ENCODE measurements around the gene MSI2. TPM values are rescaled to one million over a fixed set of nuclear protein-coding genes. Genes with fewer than 3 reads are reported as not detected.

MSI2 gene
- total and polyA plus RNA-seq, 9 of the 15 experiments (the other 6 are each of a cell fraction or from before 2014, with no cell fraction given): 4.6 to 61.8 (median 42.4) TPM

DNA sequence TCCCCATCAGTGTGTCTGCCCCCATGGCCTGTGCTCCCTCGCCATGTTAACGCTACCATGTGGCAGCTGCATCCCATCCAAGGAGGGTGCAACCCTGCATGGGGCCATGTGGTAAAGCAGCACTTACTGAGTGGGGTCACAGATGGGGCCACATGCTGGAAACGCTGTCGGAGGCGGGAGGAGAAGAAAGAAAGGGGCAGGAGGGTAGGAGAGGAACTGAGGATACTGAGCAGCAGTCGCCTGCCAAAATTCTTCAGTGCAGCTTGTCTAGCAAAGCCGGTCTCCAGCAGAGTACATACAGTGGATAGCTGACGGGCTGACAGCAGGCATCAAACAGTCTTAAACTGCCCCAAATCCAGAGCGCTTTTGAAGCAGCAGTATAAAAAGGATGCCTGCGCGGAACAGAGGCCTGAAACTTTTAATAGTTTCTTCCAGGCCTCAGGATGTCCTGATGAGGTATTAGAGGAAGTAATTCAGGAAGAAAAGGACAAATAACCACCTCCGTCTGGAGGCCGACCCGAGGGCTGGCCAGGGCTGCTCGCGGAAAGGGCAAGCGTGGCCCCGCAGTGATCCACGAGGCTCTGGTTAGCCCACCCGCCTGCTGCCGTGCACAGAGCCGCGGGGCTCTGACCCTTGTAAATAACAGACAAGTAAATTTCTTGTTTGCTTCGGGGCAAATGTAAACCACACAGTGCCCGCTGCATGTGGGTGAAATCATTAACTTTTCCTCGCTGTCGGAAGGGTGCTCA lies 339.8 kb downstream of the MSI2 start:
- H2AFZ ChIP-seq (ENCODE audit: low read depth, low read length): no peak overlapping the region
- ChIA-PET CTCF (ENCODE audit: low intra/inter-chr PET ratio) (interaction anchor here (1.6 kb wide), 1 partner anchor 151 kb away, joined by 7 read pairs; no protein-coding TSS in a partner anchor), POLR2A (interaction anchor here (0.7 kb wide), 1 partner anchor 46 kb away, joined by 3 read pairs; no protein-coding TSS in a partner anchor)
- no peaks in the 10 kb centered on the region for H3K79me2 ChIP-seq (ENCODE audit: control insufficient read depth, insufficient read depth, low read length)
- H3K36me3 ChIP-seq (ENCODE audit: control insufficient read depth, insufficient read depth, low read length): peaks cover 6% of the 10 kb centered on the region; the same call in 2 of the 3 replicates
- BruUV-seq (replicated peaks): no TSS peak
- 79% methylated on average over 27 of the region's 27 CpGs for WGBS (ENCODE audit: insufficient coverage, low coverage, missing lambda C conversion rate)
- ATAC-seq (no peak), FAIRE-seq (no peak), DNase-seq (ENCODE audit: extremely low read depth in 1 of 4, low spot score in 3 of 4) (no peak)
- no peaks in the 10 kb centered on the region; the same call in 1 of the 2 replicates for H4K20me1 ChIP-seq (replicated peaks; ENCODE audit: control insufficient read depth, insufficient read depth, low read length)
- no peaks in the 10 kb centered on the region for H3K27me3 ChIP-seq (ENCODE audit: control insufficient read depth in 2 of 2, insufficient read depth in 2 of 2, low read length in 2 of 2)
- no peak overlapping the region for H3K4me3 ChIP-seq
- TF ChIP-seq, protein P1, sequence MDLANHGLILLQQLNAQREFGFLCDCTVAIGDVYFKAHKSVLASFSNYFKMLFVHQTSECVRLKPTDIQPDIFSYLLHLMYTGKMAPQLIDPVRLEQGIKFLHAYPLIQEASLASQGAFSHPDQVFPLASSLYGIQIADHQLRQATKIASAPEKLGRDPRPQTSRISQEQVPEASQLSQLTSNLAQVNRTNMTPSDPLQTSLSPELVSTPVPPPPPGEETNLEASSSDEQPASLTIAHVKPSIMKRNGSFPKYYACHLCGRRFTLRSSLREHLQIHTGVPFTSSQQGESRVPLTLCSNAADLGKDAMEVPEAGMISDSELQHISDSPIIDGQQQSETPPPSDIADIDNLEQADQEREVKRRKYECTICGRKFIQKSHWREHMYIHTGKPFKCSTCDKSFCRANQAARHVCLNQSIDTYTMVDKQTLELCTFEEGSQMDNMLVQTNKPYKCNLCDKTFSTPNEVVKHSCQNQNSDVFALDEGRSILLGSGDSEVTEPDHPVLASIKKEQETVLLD (IDR thresholded peaks at IDR 0.05): no peak
- TF ChIP-seq ETV1 (tag; conservative IDR thresholded peaks at IDR 0.05; ENCODE audit: low read depth): no peak
- TF ChIP-seq MCM2 (IDR thresholded peaks at IDR 0.05; ENCODE audit: low read depth): no peak
- TF ChIP-seq ZSCAN29 (IDR thresholded peaks at IDR 0.05): no peak
- no peak for TF ChIP-seq GABPB2 (CRISPR knock-in tag; conservative IDR thresholded peaks at IDR 0.05)
- TF ChIP-seq TAF15 (IDR thresholded peaks at IDR 0.05; ENCODE audit: low read depth, low read length): no peak
- no peak for TF ChIP-seq RBM25 (IDR thresholded peaks at IDR 0.05; ENCODE audit: low read depth, low read length, severe bottlenecking)
- no peak for TF ChIP-seq KDM1A (IDR thresholded peaks at IDR 0.05)
- TF ChIP-seq ZNF165 (CRISPR knock-in tag; IDR thresholded peaks at IDR 0.05; ENCODE audit: borderline replicate concordance): no peak
- TF ChIP-seq SAFB2 (IDR thresholded peaks at IDR 0.05; ENCODE audit: borderline replicate concordance, low read depth, low read length, severe bottlenecking): no peak
- TF ChIP-seq THRAP3 (IDR thresholded peaks at IDR 0.05; ENCODE audit: borderline replicate concordance): no peak
- no peak for TF ChIP-seq TEAD2 (tag; IDR thresholded peaks at IDR 0.05)
- no peak for TF ChIP-seq SMARCC2 (IDR thresholded peaks at IDR 0.05; ENCODE audit: low read depth)
- TF ChIP-seq TEAD1 (CRISPR knock-in tag; IDR thresholded peaks at IDR 0.05): no peak
- TF ChIP-seq, protein P2, sequence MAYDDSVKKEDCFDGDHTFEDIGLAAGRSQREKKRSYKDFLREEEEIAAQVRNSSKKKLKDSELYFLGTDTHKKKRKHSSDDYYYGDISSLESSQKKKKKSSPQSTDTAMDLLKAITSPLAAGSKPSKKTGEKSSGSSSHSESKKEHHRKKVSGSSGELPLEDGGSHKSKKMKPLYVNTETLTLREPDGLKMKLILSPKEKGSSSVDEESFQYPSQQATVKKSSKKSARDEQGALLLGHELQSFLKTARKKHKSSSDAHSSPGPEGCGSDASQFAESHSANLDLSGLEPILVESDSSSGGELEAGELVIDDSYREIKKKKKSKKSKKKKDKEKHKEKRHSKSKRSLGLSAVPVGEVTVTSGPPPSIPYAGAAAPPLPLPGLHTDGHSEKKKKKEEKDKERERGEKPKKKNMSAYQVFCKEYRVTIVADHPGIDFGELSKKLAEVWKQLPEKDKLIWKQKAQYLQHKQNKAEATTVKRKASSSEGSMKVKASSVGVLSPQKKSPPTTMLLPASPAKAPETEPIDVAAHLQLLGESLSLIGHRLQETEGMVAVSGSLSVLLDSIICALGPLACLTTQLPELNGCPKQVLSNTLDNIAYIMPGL (CRISPR knock-in tag; IDR thresholded peaks at IDR 0.05): no peak
- TF ChIP-seq, protein P3, sequence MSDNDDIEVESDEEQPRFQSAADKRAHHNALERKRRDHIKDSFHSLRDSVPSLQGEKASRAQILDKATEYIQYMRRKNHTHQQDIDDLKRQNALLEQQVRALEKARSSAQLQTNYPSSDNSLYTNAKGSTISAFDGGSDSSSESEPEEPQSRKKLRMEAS (CRISPR knock-in tag; IDR thresholded peaks at IDR 0.05): no peak
- TF ChIP-seq OTX1 (CRISPR knock-in tag; IDR thresholded peaks at IDR 0.05): no peak
- no peak for TF ChIP-seq TAF7 (tag; IDR thresholded peaks at IDR 0.05)
- no peak for TF ChIP-seq STAG1 (CRISPR knock-in tag; IDR thresholded peaks at IDR 0.05; ENCODE audit: borderline replicate concordance)
- no peak for TF ChIP-seq ZKSCAN1 (IDR thresholded peaks at IDR 0.05; ENCODE audit: low read depth, low read length)
- H3K27ac ChIP-seq (ENCODE audit: extremely low read depth, low read depth, low read length): no peak overlapping the region
- no peak overlapping the region for H3K4me2 ChIP-seq (ENCODE audit: insufficient read depth, low read length)
- intact Hi-C loops (cut with micrococcal nuclease) (loop anchor here (5.0 to 10.0 kb wide), 2 partner anchors 149 to 236 kb away; partner anchors contain the start of gene CCDC182), in situ Hi-C loops (cut with MboI) (no loop called here)
- H3K9me1 ChIP-seq (ENCODE audit: control insufficient read depth, insufficient read depth, low read length): no peaks in the 10 kb centered on the region
- H3K9ac ChIP-seq (ENCODE audit: insufficient read depth in 1 of 2, low read depth in 2 of 2, low read length in 2 of 2): no peak overlapping the region
- no peaks in the 10 kb centered on the region for H3K9me3 ChIP-seq (replicated peaks; ENCODE audit: control insufficient read depth, insufficient read depth, low read depth, low read length)
- H3K4me1 ChIP-seq (replicated peaks in 1 of 2; ENCODE audit: control insufficient read depth in 2 of 2, insufficient read depth in 2 of 2, low read length in 2 of 2): no peaks in the 10 kb centered on the region

Data from K562 (cell line).